Brain microvascular endothelial cell (primary cell): ENCODE data around the gene NR3C1.
A peak's percentile ranks its signal among the peaks of the same experiment; 100 is the strongest.

Source experiments
- DNase-seq: peaks from one replicate; pipeline ENCODE4 v3.0.0-alpha.2; 2020
- H3K27ac ChIP-seq: fragments of 250-450 bp; sonication (Bioruptor Pico); 2 replicates; pipeline ENCODE4 v1.5.1; 2020; ENCODE audit warnings: mild to moderate bottlenecking, moderate library complexity
- H3K27me3 ChIP-seq: fragments of 250-450 bp; sonication (Bioruptor Pico); replicated peaks from 2 replicates; pipeline ENCODE4 v1.5.1; 2020; ENCODE audit warnings: mild to moderate bottlenecking
- H3K36me3 ChIP-seq: fragments of 250-450 bp; sonication (Bioruptor Pico); replicated peaks from 2 replicates; pipeline ENCODE4 v1.5.1; 2020; ENCODE audit warnings: mild to moderate bottlenecking
- H3K4me3 ChIP-seq: 2 replicates; pipeline ENCODE4 v1.5.1; 2011; ENCODE audit warnings: low read depth, mild to moderate bottlenecking, control low read depth, low read length, moderate library complexity
- in situ Hi-C: cut with HindIII; loops from 2 replicates; pipeline ENCODE4 v1.10.0; 2017; ENCODE audit warnings: low sequenced_read_pairs, low pct_ligation_motif_present
- TF ChIP-seq, protein P1 (sequence below): IDR thresholded peaks from 2 replicates; pipeline ENCODE4 v1.5.1; 2011; ENCODE audit warnings: low read depth, mild to moderate bottlenecking, moderate library complexity, low read length, control low read depth, inconsistent platforms; ENCODE audit errors: missing control alignments

NR3C1 gene

GRCh38 chr5:143237664-143238063 lies 165.8 kb downstream of the NR3C1 start:
- H3K27me3 ChIP-seq: no peaks in the 10 kb centered on the region
- DNase-seq: no peak
- in situ Hi-C loops: no loop called here
- H3K27ac ChIP-seq: no peak overlapping the region
- no peaks in the 10 kb centered on the region for H3K36me3 ChIP-seq
- H3K4me3 ChIP-seq: no peak overlapping the region
- TF ChIP-seq, protein P1, sequence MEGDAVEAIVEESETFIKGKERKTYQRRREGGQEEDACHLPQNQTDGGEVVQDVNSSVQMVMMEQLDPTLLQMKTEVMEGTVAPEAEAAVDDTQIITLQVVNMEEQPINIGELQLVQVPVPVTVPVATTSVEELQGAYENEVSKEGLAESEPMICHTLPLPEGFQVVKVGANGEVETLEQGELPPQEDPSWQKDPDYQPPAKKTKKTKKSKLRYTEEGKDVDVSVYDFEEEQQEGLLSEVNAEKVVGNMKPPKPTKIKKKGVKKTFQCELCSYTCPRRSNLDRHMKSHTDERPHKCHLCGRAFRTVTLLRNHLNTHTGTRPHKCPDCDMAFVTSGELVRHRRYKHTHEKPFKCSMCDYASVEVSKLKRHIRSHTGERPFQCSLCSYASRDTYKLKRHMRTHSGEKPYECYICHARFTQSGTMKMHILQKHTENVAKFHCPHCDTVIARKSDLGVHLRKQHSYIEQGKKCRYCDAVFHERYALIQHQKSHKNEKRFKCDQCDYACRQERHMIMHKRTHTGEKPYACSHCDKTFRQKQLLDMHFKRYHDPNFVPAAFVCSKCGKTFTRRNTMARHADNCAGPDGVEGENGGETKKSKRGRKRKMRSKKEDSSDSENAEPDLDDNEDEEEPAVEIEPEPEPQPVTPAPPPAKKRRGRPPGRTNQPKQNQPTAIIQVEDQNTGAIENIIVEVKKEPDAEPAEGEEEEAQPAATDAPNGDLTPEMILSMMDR: no peak

GRCh38 chr5:143236682-143237081 lies 166.8 kb downstream of the NR3C1 start:
- TF ChIP-seq, protein P1: no peak
- Histone ChIP-seq H3K27ac (no peak overlapping the region), H3K27me3 (no peaks in the 10 kb centered on the region), H3K4me3 (no peak overlapping the region), H3K36me3 (no peaks in the 10 kb centered on the region)
- in situ Hi-C loops: no loop called here
- no peak for DNase-seq

- DNase-seq: peak; percentile 36
- Histone ChIP-seq H3K27me3 (no peaks in the 10 kb centered on the region), H3K27ac (no peak overlapping the region), H3K36me3 (no peaks in the 10 kb centered on the region), H3K4me3 (no peak overlapping the region)
- TF ChIP-seq, protein P1: no peak
- in situ Hi-C loops: no loop called here
These were observed 168.1 kb downstream of the NR3C1 start for GRCh38 chr5:143235423-143235822.

GRCh38 chr5:143234162-143234842 lies 169.2 kb downstream of the NR3C1 start:
- DNase-seq: no peak
- TF ChIP-seq, protein P1: no peak
- no peaks in the 10 kb centered on the region for H3K36me3 ChIP-seq
- H3K4me3 ChIP-seq: no peak overlapping the region
- no peak overlapping the region for H3K27ac ChIP-seq
- no peaks in the 10 kb centered on the region for H3K27me3 ChIP-seq
- in situ Hi-C loops: no loop called here

DNA sequence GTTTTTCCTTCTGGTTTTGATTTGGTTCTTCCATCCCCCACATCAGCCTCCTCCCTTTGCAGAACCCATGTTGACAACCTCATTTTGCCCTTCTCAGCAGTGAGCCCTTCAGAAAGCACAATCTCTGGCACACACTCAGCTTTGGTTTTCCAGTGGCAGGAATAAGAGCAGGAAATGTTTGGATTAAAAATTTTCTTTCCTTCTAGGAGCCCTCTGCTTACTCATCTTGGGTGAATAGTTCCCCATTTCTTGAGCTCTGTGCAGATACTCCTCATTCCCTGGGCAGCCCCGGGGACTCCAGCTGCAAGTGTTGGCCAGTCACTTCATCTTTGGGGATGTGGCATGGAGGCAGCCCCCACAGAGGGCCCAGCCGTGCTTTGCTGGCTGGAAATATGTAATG lies 170.5 kb downstream of the NR3C1 start:
- in situ Hi-C loops: no loop called here
- TF ChIP-seq, protein P1: no peak
- Histone ChIP-seq H3K27ac (no peak overlapping the region), H3K36me3 (no peaks in the 10 kb centered on the region), H3K4me3 (no peak overlapping the region), H3K27me3 (no peaks in the 10 kb centered on the region)
- no peak for DNase-seq
